Upper lobe of right lung (tissue), 1 donor: ENCODE data around the gene TNS1. TPM values are rescaled to one million over a fixed set of nuclear protein-coding genes. Genes with fewer than 3 reads are reported as not detected.

Experiments used
- ATAC-seq: fragments of 200-7000 bp; cut with Tn5 transposase; one replicate; pipeline ENCODE4 v1.9.1; 2020; ENCODE audit warnings: mild to moderate bottlenecking, moderate library complexity
- DNase-seq: peaks from one replicate; pipeline ENCODE4 v3.0.0-alpha.2; 2020
- H3K27ac ChIP-seq: fragments of 200-600 bp; one replicate; pipeline ENCODE4 v1.8.0; 2022
- H3K27me3 ChIP-seq: fragments of 200-600 bp; one replicate; pipeline ENCODE4 v1.8.0; 2022; ENCODE audit warnings: mild to moderate bottlenecking
- H3K36me3 ChIP-seq: fragments of 200-600 bp; one replicate; pipeline ENCODE4 v1.8.0; 2022
- H3K4me1 ChIP-seq: fragments of 200-600 bp; one replicate; pipeline ENCODE4 v1.8.0; 2022
- H3K4me3 ChIP-seq: fragments of 200-600 bp; one replicate; pipeline ENCODE4 v1.8.0; 2022; ENCODE audit warnings: mild to moderate bottlenecking
- H3K9me3 ChIP-seq: fragments of 200-600 bp; one replicate; pipeline ENCODE4 v1.8.0; 2022
- intact Hi-C: fragments of 100-400 bp; cut with DNase I; formaldehyde crosslinking; loops from one replicate; pipeline ENCODE4 v1.11.0; 2022
- total RNA-seq: library from RNA; stranded (reverse); fragmentation: NEBNext Ultra II Directional; extraction: Animal tissue kit (Norgen Biotek cat#: 25700); gene quantifications from one replicate; pipeline ENCODE4 v1.2.1, GENCODE V29; 2021
- TF ChIP-seq, protein P1 (sequence below): fragments of 200-600 bp; IDR thresholded peaks from one replicate; pipeline ENCODE4 v1.8.0; 2022; ENCODE audit warnings: antibody characterized with exemption
- donor health status: DM: no; HTN: yes; CAD: no; lungs with severe emphysema.

Gene TNS1
- total RNA-seq, 1 donor from 2014 or later = 669 TPM

GRCh38 chr2:217998926-217999594 lies 3.7 kb downstream of the TNS1 start:
- Histone ChIP-seq H3K27me3 (no peaks in the 10 kb centered on the region), H3K4me1 (peaks cover 25% of the 10 kb centered on the region), H3K4me3 (no peak overlapping the region), H3K36me3 (no peaks in the 10 kb centered on the region), H3K9me3 (no peaks in the 10 kb centered on the region), H3K27ac (no peak overlapping the region)
- ATAC-seq (peak; percentile 4), DNase-seq (no peak)
- intact Hi-C loops = loop anchor here (10.0 kb wide), 1 partner anchor 114 kb away; no protein-coding TSS in a partner anchor
- TF ChIP-seq, protein P1, sequence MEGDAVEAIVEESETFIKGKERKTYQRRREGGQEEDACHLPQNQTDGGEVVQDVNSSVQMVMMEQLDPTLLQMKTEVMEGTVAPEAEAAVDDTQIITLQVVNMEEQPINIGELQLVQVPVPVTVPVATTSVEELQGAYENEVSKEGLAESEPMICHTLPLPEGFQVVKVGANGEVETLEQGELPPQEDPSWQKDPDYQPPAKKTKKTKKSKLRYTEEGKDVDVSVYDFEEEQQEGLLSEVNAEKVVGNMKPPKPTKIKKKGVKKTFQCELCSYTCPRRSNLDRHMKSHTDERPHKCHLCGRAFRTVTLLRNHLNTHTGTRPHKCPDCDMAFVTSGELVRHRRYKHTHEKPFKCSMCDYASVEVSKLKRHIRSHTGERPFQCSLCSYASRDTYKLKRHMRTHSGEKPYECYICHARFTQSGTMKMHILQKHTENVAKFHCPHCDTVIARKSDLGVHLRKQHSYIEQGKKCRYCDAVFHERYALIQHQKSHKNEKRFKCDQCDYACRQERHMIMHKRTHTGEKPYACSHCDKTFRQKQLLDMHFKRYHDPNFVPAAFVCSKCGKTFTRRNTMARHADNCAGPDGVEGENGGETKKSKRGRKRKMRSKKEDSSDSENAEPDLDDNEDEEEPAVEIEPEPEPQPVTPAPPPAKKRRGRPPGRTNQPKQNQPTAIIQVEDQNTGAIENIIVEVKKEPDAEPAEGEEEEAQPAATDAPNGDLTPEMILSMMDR = no peak

GRCh38 chr2:217997510-217997909 lies 5.3 kb downstream of the TNS1 start:
- peaks cover 32% of the 10 kb centered on the region for H3K4me1 ChIP-seq
- no peaks in the 10 kb centered on the region for H3K27me3 ChIP-seq
- intact Hi-C loops = loop anchor here (10.0 kb wide), 1 partner anchor 113 kb away; no protein-coding TSS in a partner anchor
- DNase-seq (no peak), ATAC-seq (no peak)
- no peak overlapping the region for H3K4me3 ChIP-seq
- H3K9me3 ChIP-seq = no peaks in the 10 kb centered on the region
- H3K36me3 ChIP-seq = no peaks in the 10 kb centered on the region
- TF ChIP-seq, protein P1 = no peak
- H3K27ac ChIP-seq = no peak overlapping the region

GRCh38 chr2:217996361-217996760 lies 6.4 kb downstream of the TNS1 start:
- intact Hi-C loops = loop anchor here (10.0 kb wide), 1 partner anchor 112 kb away; no protein-coding TSS in a partner anchor
- no peak overlapping the region for H3K4me3 ChIP-seq

DNA sequence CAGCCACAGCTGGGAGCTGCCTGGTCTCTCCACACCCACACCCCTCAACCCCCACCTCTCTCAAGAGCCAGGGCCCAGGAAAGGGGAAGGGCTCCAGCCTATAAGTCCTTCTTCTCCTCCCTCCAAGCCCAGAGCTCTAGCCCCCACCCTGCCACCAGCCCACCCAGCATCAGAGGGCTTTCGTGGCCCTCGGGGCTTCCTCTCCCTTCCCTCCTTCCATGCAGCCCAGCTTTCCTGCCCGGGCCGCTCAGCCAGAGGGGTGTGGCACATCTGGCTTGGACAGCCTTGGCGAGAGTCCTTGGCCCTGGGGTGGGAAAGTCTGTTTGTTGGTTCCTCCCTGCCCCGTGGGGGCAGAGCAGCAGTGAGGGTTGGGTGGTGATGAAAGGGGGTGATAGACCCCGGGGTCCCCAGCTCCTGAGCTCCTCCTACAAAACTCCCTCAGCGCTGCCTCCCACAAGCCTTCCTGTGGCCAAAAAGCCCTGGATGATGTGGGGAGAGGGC lies 7.0 kb downstream of the TNS1 start:
- no peak for DNase-seq
- no peaks in the 10 kb centered on the region for H3K9me3 ChIP-seq
- H3K36me3 ChIP-seq = no peaks in the 10 kb centered on the region
- H3K4me1 ChIP-seq = peaks cover 32% of the 10 kb centered on the region
- TF ChIP-seq, protein P1 = no peak
- H3K27ac ChIP-seq = no peak overlapping the region
- intact Hi-C loops = loop anchor here (10.0 kb wide), 1 partner anchor 111 kb away; no protein-coding TSS in a partner anchor
- H3K27me3 ChIP-seq = no peaks in the 10 kb centered on the region
- H3K4me3 ChIP-seq = no peak overlapping the region
- no peak for ATAC-seq

More at GRCh38 chr2:217996361-217996760, 6.4 kb downstream of the TNS1 start:
- no peaks in the 10 kb centered on the region for H3K36me3 ChIP-seq
- peaks cover 32% of the 10 kb centered on the region for H3K4me1 ChIP-seq
- no peak for ATAC-seq
- H3K9me3 ChIP-seq = no peaks in the 10 kb centered on the region
- no peak for DNase-seq
- no peak overlapping the region for H3K27ac ChIP-seq
- no peaks in the 10 kb centered on the region for H3K27me3 ChIP-seq
- TF ChIP-seq, protein P1 = no peak

GRCh38 chr2:217994776-217995274 lies 8.0 kb downstream of the TNS1 start:
- no peaks in the 10 kb centered on the region for H3K27me3 ChIP-seq
- TF ChIP-seq, protein P1 = no peak
- H3K27ac ChIP-seq = peak overlapping the region; percentile 6
- H3K4me1 ChIP-seq = peaks cover 31% of the 10 kb centered on the region
- DNase-seq = no peak
- intact Hi-C loops = loop anchor here (10.0 kb wide), 1 partner anchor 110 kb away; no protein-coding TSS in a partner anchor
- no peaks in the 10 kb centered on the region for H3K9me3 ChIP-seq
- H3K36me3 ChIP-seq = no peaks in the 10 kb centered on the region
- ATAC-seq = no peak
- H3K4me3 ChIP-seq = no peak overlapping the region
